HG03378 (cell line): ENCODE results near the gene GSE1.
"Not testable (repeated sequence)": the region's sequence is repeated elsewhere in the genome, so short reads cannot be mapped to it uniquely, and the experiment has no call there.

Experiments
- ATAC-seq: cut with Tn5 transposase; IDR thresholded peaks from one replicate; pipeline ENCODE4 v1.9.1; 2021; ENCODE audit warnings: mild to moderate bottlenecking, moderate library complexity; ENCODE audit not compliant: unreplicated experiment

GSE1 gene

DNA sequence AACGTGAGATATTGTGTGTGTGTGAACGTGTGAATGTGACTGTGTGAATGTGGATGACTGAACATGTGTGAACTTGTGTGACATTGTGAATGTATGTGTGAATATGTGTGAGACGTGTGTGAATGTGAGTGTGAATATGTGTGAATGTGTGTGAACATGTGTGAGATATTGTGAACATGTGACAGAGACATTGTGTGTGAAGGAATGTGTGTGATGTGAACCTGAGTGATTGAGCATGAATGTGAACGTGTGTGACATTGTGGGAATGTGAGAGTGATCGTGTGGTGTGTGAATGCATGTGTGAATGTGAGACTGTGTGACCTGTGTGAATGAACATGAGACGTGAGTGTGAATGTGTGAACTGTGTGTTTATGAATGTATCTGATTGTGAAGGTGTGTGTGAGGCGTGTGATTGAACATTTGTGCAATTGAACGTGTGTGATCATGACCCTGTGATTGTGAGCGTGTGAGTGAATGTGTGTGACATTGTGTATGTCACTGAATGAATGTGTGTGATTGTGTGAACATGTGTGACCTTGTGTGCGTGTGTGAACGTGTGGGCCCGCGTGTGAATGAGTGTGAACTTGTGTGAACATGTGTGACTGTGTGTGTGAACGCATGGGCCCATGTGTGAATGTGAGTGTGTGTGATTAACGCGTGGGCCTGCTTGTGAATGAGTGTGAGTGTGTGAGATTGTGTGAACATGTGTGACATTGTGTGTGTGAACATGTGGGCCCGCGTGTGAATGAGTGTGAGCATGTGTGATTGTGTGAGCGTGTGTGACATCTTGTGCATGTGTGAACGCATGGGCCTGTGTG lies 23.2 kb upstream of the GSE1 start:
- ATAC-seq: no peak

DNA sequence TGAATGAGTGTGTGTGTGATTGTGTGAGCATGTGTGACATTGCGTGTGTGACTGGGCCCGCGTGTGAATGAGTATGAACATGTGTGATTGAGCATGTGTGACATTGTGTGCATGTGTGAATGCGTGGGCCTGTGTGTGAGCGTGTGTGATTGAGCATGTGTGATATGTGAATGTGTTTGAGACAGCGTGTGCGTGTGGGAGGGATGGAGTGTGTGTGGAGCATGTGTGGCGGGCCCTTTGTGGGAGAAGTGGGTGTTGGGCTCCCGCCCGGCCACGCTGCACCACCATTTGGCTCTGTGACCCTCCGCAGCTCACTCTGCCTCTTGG lies 22.7 kb upstream of the GSE1 start:
- no peak for ATAC-seq

DNA sequence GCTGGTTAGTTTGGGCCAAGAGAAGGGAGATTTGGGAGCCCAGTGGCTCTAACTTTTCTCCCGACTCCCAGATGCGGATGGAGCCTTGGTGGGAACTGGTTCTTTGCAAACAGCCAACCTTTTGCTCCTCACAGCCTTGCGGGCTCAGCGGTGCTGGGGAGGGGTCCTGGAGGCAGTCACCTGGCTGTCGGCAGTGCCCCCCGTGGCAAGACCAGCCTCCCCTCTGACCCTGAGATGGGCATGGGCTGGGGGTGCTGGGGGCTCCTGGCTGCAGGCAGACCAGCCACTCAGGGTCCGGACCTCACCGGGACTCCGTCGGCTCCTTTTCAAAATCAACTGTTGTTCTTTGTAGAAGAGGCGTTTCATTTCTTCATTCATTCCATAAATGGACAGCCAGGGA lies 21.7 kb upstream of the GSE1 start:
- ATAC-seq: no peak

DNA sequence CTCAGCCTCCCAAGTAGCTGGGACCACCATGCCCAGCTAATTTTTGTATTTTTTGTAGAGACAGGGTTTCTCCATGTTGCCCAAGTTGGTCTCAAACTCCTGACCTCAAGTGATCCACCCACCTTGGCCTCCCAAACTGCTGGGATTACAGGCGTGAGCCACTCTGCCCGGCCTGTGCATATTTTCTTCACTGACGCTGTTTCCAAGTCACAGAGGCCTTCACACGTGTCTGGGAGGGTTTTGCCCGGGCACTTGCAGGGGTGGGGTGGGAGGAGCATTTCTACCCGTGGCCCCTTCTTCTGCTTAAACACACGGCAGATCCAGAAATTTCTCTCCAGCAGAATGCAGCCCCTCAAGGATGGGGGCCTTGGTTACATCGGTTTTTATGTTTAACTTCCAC lies 20.8 kb upstream of the GSE1 start:
- ATAC-seq: not testable (repeated sequence)

DNA sequence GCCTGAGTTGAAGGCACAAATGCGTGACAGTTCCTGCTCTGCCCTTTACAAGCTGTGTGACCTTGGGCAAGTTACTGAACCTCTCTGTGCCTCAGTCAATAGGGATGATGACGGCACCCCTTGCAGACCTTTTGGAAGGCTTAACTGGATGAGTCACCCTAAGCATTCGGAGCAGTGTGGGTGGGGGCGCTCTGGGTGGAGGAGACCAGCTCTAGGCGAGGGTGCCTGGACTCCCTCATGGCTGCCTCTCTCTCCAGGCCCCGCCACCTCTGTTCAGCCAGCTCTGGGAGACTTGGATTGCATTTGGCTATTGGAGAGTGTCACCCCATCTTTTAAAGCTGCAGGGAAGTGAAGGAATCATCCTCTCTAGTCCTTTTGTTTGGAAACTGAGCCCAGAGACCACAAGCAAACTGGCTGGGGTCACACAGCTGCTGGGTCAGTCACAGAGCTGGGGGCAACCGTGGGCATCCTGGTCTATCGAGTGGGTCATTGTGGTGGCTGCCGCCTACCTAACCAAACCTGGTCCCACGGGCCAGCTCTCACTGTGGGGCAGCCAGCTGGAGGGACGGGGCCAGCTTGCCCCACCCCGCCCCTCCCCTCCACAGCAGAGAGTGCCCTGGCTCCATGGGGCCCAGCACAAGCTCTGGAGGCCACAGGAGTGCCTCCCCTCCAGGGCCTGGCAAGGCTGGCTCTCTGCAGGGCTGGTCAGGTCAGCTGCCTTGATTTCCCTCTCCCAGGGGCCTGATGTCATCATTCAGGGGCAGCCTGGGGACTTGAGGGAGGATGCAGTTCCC lies 20.2 kb upstream of the GSE1 start:
- no peak for ATAC-seq

DNA sequence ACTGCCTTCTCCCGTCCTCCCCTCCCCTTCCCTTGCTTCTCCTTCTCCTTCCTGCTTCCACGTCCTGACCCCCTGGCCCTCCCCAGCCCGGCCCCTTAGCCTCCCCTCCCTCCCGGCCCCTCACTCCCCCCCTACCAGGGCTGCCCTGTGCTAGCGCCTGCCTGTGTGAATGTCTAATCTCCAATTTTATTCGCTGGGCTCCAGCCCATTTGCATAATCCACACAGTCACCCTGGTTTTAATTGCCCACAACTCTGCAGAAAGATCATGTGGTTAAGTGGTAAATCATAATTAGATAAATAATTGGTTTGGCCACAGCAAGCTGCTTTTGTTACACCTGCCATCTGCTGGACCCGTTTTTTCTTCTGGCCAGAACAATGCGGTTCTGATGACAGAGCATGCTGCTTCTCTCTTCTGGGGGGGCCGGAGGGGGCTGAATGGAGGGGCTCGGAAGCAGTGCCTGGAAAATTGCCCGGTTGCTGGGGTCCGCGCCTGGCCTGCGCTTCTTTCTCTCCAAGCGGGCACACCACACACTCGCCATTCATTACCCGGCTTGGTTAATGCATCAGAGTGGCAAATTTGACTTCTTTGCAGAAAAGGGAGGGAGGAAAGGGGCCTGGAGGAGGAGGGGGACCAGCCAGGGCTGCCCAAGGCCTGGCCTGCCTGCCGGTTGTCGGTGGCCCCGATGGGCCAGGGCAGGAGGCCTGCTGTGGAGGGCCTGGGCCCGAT lies 19.5 kb upstream of the GSE1 start:
- no peak for ATAC-seq

DNA sequence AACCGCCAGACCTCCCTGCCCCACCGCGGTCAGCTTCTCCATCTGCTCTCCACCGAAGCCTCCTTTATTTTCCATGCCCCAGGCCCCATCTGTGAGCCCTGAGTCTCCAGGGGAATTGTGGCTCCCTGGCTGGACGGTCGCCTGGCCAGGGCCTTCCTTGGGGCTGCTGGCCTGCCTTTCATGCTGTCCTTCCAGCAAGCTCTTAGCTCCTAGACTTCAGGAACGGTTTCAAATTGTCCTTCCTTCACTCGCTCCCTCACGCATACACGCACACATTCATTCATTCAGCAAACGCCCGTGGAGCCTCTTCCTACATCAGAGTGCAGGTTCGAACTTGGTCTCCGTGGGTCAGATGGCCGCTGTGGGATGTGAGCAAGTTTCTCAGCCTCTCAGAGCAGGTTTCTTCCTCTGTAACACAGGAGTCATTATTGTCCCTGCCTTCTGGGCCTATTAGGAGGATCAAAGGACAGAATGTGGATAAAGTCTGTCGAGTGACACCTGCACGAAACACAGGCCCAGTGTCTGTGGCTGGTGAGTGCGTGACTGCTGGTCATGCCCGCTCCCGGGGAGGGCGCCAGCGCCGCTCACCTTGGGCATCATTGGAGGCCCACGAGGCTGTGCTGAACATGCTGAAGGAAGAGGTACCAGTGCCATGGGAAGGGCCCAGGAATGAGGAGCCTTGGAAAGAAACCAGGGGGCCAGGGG lies 18.7 kb upstream of the GSE1 start:
- no peak for ATAC-seq

DNA sequence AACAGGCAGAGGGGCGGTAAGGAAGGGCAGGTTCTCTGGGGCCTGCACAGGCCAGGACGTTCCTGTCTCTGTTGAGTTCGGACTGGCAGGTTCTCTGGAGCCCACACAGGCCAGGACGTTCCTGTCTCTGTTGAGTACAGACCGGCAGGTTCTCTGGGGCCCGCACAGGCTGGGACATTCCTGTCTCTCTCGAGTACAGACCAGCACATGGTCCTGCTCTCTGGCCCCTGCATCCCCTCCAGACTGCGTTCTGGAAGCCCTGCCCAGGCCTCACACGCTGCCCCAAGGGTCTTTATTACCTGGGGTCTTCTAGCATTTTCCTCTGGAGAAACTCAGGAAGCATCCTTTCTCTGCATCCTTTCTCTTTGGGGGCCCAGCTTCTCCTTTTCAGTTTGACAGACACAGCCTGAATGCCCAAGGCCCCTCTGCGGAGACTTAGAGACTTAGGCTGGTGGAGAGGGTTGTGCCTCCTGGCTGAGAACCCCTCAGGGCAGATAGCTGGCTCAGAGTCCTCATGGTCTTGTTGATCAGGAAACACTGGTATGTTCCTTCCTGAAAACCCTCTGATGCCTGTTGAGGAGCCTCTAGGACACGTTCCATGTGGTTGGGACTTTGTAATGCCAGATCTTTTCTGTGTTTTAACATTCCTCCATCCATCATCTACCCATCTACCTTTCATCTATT lies 18.0 kb upstream of the GSE1 start:
- ATAC-seq: no peak

DNA sequence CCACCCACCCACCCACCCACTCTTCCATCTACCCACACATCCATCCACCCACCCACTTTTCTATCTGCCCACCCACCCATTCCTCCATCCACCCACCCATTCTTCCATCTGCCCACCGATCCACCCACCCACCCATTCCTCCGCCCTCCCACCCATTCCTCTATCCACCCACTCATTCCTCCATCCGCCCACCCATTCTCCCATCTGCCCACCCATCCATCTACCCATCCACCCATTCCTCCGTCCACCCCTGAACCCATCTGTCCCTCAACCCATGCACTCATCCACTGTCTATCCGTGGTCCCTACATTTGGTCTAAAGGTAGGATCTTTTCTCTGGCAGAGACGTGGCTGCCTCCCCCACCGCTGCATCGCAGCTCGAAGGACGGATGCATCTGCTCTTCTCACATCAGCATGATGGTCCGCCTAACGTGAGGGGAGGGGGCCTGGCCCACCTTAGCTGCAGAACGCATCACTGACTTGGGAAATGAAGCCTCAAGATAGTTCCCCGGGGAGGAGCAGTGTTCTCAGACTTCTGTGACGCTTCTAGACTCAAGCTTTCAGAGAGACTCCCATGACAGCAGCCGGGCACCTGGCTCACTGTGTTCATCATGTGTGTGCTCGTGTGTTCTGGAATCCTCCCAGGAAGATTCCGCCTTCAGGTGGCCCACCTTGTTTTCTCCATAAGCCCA lies 17.2 kb upstream of the GSE1 start:
- no peak for ATAC-seq

DNA sequence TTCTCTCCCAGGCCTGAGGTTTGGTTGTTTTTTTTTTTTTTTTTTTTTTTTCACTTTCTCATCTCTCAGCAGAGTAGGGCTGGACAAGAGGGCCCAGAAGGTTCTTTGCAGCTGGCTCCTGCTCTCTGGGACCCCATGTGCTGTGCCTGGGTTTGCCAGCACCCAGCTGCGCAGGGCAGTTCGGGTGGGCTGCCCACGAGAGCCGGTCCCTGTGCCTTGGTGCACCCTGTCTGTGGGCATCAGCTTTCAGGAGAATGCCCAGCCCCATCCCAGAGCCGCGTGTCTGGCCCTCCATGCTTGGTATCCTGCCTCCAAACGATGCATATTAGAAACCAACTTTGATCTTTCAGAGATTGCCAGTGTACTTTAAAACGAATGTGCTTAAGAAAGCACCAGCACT lies 15.0 kb upstream of the GSE1 start:
- ATAC-seq: no peak

DNA sequence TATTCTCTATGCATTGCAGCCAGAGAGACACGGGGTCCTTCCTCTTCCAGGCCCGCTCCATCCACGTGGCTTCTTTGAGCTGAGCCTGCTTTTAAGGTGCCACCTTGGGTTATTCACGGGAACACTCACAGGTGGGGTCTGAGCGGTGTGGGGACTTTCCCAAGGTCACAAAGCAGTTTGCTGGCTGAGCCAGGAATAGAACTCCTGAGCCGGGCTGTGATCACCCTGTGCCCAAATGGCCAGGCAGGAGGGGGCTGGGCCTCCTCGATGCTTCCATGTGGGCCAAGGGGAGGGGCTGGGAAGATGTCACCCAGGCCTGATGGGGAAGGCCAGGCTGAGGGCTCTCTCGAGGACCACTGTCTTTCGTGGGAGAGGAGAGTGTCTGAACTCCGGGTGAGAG lies 13.0 kb upstream of the GSE1 start:
- no peak for ATAC-seq

DNA sequence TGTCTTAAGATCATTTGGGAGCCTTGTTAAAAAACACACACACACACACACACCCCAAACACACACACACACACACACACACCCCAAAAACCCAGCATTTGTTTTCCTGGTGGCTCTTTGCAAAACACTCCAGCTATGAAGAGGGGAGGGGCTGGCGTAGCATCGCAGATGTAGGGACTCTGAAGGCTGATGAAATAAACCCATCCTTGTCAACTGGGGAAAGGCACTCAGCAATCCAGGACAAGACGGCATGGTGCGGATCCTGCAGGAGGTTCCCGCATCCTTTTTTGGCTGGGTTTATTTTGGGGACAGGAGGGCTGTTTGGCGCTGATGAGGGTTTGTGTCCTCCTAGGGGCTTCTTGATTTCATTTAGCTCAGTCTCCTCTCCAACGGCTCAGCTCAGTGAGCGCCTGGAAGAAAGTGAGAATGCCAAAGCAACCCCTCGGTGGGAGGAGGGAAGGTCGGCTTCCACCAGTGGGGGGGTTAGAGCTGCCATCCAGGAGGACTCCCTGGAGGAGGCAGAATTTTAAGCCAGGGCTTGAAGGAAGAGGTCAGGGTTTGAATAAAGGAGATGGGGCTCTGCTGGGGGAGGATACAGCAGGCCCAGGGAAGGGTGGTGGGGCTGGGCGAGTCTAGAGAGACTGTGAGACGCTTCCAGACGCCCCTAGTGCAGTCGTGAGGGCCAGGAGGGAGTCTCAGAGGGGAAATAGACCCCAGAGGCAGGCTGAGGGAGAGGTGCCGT lies 12.4 kb upstream of the GSE1 start:
- no peak for ATAC-seq

DNA sequence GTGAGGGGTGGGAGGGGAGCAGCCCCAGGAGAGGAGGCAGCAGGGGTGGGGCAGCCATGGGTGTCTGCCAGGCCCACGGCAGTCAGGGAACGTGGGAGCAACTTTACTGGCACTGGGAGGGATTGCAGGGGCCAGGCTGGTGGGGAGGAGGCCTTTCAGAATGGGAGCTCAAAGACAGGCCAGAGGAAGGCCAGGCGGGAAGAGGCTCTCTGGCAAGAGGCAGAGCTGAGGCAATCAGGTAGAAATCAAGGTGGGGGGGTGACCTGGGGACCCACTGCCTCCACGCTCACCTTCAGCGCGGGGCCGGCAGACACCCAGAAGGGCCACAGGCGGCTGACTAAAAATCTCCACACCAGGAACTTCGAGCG lies 11.9 kb upstream of the GSE1 start:
- ATAC-seq: no peak

DNA sequence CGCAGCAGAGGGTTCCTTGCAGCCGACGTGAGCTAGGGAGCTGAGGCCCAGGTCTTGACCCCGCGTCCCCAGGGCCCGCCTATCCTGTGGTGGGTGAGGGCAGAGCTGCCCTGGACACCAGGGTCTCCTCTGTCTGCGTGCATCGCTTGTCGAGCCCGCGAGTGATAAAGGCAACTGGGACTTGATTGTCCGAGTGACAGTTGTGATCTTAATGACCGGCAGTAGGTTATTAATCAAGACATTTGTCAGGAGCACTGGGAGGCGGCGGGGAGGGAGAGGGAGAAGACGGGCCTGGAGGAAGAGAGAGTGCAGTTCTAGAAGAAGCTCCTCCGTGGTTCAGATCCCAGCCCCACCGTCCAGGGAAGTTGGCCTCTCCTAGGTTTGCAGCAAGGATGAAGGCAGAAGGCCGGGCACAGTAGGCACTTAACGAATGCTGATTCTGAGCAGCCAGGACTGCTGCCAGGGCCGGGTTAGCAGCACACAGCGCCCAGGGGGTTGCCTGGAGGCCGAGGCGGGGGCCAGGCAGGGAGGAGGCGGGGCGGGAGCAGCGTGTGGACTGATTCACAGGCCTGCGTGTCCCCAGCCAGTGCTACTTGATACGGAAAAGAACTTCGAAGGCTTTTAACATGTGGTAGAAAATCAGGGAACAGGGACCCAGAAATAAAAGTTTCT lies 11.3 kb upstream of the GSE1 start:
- ATAC-seq: no peak

DNA sequence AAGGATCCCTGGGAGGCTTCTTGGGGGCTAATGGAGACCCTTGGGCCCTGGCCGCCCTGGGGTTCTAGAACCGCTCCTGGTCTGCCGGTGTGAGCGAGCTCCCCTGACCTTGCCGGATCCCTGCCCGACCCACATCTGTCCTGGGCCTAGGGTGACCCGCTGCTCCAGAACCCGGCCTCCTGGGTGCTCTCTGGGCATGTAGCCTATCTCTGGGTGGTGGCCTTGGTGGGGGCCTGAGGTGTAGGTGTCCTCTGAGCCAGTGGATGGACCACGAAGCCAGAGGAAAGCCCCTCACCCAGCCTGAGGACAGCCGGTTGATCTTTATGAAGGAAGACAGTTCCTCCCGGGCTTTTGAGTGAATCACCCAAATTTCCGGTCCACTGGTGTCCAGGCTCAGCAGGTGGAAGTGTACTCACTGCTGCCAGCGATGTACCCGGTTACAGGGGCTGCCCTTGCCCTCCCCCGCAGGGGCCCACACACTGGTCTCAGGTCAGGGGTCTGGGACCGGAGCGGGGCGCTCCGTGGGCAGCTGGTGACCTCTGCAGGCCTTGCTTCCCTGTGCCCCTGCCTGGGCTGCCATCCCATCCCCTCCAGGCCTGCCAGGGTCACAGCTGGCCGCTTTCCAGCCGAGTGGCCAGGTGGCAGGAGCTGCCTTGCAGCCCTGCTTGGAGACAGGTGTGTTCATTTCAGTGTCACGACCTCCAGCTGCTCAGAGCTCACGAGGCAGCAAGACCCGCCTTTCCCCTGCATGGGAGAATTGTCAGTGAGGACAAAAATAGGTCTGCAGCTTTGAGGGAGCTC lies 10.5 kb upstream of the GSE1 start:
- ATAC-seq: no peak

DNA sequence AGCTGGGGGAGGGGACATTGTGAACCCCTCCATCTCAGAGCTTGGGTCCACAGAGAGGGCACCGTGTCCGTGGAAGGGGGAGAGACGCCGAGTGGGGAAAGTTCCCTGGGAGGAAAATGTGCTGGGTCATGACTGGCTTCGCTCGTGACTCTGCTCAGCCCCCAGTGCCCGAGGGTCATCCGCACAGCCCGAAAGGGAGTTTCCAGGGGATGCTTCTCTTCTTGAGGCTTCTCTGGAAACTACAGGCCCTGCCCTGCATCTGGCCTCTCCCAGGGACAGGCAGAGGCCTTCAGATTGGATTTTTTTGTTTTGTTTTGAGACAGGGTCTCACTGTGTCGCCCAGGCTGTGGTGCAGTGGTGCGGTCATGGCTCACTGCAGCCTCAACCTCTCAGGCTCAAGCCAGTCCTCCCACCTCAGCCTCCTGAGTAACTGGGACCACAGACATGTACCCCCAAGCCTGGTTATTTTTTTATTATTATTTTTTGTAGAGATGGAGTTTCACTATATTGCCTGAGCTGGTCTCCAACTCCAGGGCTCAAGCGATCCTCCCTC lies 9.8 kb upstream of the GSE1 start:
- ATAC-seq: no peak

DNA sequence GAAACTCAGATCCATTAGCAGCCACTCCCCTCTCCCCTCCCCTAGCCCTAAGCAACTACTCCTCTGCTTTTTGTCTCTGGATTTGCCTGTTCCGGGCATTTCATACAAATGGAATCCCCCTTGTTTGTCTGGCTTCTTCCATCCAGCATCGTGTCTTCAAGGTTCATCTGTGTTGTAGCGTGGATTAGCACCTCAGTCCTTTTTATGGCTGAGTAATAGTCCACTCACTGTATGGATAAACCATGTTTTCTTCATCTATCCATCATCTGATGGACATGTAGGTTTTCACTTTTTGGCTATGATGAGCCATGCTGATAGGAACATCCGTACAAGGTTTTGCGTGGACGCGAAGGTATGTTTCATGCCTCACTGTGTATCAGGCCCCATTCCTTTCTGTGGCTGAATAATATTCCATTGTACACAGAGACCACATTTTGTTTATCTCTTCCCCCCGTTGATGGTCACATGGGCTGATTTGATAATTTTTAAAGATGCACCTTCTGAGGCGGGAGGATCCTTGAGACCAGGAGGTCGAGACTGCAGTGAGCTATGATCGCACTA lies 8.9 kb upstream of the GSE1 start:
- no peak for ATAC-seq
